COLO829 (cell line): ENCODE measurements around the gene SHISAL1.
A peak's percentile ranks its signal among the peaks of the same experiment; 100 is the strongest.
"Not testable (repeated sequence)": the region's sequence is repeated elsewhere in the genome, so short reads cannot be mapped to it uniquely, and the experiment has no call there.

Source experiments
- DNase-seq: peaks from one replicate; pipeline ENCODE4 v3.0.0; 2012; ENCODE audit warnings: low spot score

Gene SHISAL1

GRCh38 chr22:44328326-44328725, 15.6 kb upstream of the SHISAL1 start:
- no peak for DNase-seq

GRCh38 chr22:44326491-44326885, 13.7 kb upstream of the SHISAL1 start:
- no peak for DNase-seq

- DNase-seq = no peak
Observed at GRCh38 chr22:44325718-44326490, 13.2 kb upstream of the SHISAL1 start.

GRCh38 chr22:44323140-44323790, 10.5 kb upstream of the SHISAL1 start:
- DNase-seq = not testable (repeated sequence)

- DNase-seq = no peak
Observed at GRCh38 chr22:44319685-44320084, 6.9 kb upstream of the SHISAL1 start.

- no peak for DNase-seq
Observed at GRCh38 chr22:44318751-44319150, 6.0 kb upstream of the SHISAL1 start.

- no peak for DNase-seq
Observed at GRCh38 chr22:44317886-44318637, 5.3 kb upstream of the SHISAL1 start.

GRCh38 chr22:44317123-44317444, 4.3 kb upstream of the SHISAL1 start:
- DNase-seq = no peak

- DNase-seq = no peak
Observed at GRCh38 chr22:44316393-44317122, 3.8 kb upstream of the SHISAL1 start.

- DNase-seq = no peak
Observed at GRCh38 chr22:44314425-44315067, 1.8 kb upstream of the SHISAL1 start.

- DNase-seq = no peak
Observed at GRCh38 chr22:44313385-44314006, 745 bp upstream of the SHISAL1 start.

- DNase-seq = peak; percentile 99
Observed at GRCh38 chr22:44311855-44312170, 938 bp downstream of the SHISAL1 start.

GRCh38 chr22:44311104-44311854, 1.5 kb downstream of the SHISAL1 start:
- DNase-seq = no peak

GRCh38 chr22:44309647-44310046, 3.1 kb downstream of the SHISAL1 start:
- no peak for DNase-seq

GRCh38 chr22:44309137-44309536, 3.6 kb downstream of the SHISAL1 start:
- peak; percentile 88 for DNase-seq

GRCh38 chr22:44307509-44308169, 5.1 kb downstream of the SHISAL1 start:
- no peak for DNase-seq

GRCh38 chr22:44305888-44306287, 6.9 kb downstream of the SHISAL1 start:
- DNase-seq = no peak

GRCh38 chr22:44305455-44305854, 7.3 kb downstream of the SHISAL1 start:
- DNase-seq = no peak

- no peak for DNase-seq
Observed at GRCh38 chr22:44304911-44305310, 7.8 kb downstream of the SHISAL1 start.

GRCh38 chr22:44304354-44304753, 8.4 kb downstream of the SHISAL1 start:
- DNase-seq = no peak
